PC-9 (cell line): ENCODE results near the gene ST13.

Source experiments
- CTCF ChIP-seq: fragments of 200-600 bp; sonication (generic); conservative IDR thresholded peaks from 2 replicates; pipeline ENCODE4 v1.6.1; 2017; ENCODE audit warnings: mixed run types, antibody characterized with exemption, mild to moderate bottlenecking, moderate library complexity
- EZH2 ChIP-seq: fragments of 200-600 bp; sonication (generic); IDR thresholded peaks from 2 replicates; pipeline ENCODE4 v1.8.0; 2017; ENCODE audit warnings: antibody characterized with exemption, low read depth

GRCh38 chr22:40805699-40806203 is 50.7 kb downstream of the ST13 start:
- TF ChIP-seq CTCF (no peak), EZH2 (no peak)
